ENCODE data around the gene MAGIX. TPM values are rescaled to one million over a fixed set of nuclear protein-coding genes. Genes with fewer than 3 reads are reported as not detected.

The MAGIX gene
- total RNA-seq, 1 donor from 2014 or later = 2.4 TPM

- no peaks in the 10 kb centered on the region for H3K9me3 ChIP-seq (replicated peaks)
- no peaks in the 10 kb centered on the region for H3K27me3 ChIP-seq (ENCODE audit: low read depth)
- intact Hi-C loops (cut with micrococcal nuclease) = no loop called here
- H3K4me1 ChIP-seq = peaks cover 8% of the 10 kb centered on the region
- H3K4me3 ChIP-seq = peak within 1 kb of the TSS; percentile 60
- peak; percentile 88 for DNase-seq
- H3K27ac ChIP-seq (replicated peaks) = peak within 1 kb of the TSS; percentile 81
- TF ChIP-seq CTCF (IDR thresholded peaks at IDR 0.05; ENCODE audit: borderline replicate concordance) = no peak
- no peaks in the 10 kb centered on the region for H3K36me3 ChIP-seq
Observed at GRCh38 chrX:49199906-49200771, 37.6 kb downstream of the MAGIX start, which contains the start of gene SYP. TSS of gene SYP (minus strand) at chrX:49200193. CDS start at chrX:49200186, 7 bp downstream.

GRCh38 chrX:49202022-49202421 lies 39.5 kb downstream of the MAGIX start:
- DNase-seq = no peak

GRCh38 chrX:49203536-49203935 lies 41.0 kb downstream of the MAGIX start:
- Histone ChIP-seq H3K27ac (replicated peaks) (no peak overlapping the region), H3K27me3 (ENCODE audit: low read depth) (no peaks in the 10 kb centered on the region), H3K36me3 (no peaks in the 10 kb centered on the region), H3K4me3 (no peak overlapping the region), H3K9me3 (replicated peaks) (no peaks in the 10 kb centered on the region), H3K4me1 (peaks cover 8% of the 10 kb centered on the region)
- no peak for TF ChIP-seq CTCF (IDR thresholded peaks at IDR 0.05; ENCODE audit: borderline replicate concordance)
- intact Hi-C loops (cut with micrococcal nuclease) = no loop called here
- DNase-seq = no peak

More at GRCh38 chrX:49202022-49202421, 39.5 kb downstream of the MAGIX start:
- Histone ChIP-seq H3K4me1 (peaks cover 8% of the 10 kb centered on the region), H3K9me3 (replicated peaks) (no peaks in the 10 kb centered on the region), H3K27me3 (ENCODE audit: low read depth) (no peaks in the 10 kb centered on the region), H3K4me3 (no peak overlapping the region), H3K27ac (replicated peaks) (no peak overlapping the region), H3K36me3 (no peaks in the 10 kb centered on the region)
- intact Hi-C loops (cut with micrococcal nuclease) = no loop called here
- no peak for TF ChIP-seq CTCF (IDR thresholded peaks at IDR 0.05; ENCODE audit: borderline replicate concordance)

- Histone ChIP-seq H3K9me3 (replicated peaks) (no peaks in the 10 kb centered on the region), H3K27ac (replicated peaks) (no peak overlapping the region), H3K4me3 (no peak overlapping the region), H3K4me1 (peaks cover 8% of the 10 kb centered on the region), H3K36me3 (no peaks in the 10 kb centered on the region), H3K27me3 (ENCODE audit: low read depth) (no peaks in the 10 kb centered on the region)
- intact Hi-C loops (cut with micrococcal nuclease) = no loop called here
- DNase-seq = no peak
- TF ChIP-seq CTCF (IDR thresholded peaks at IDR 0.05; ENCODE audit: borderline replicate concordance) = no peak
Observed at GRCh38 chrX:49204017-49204416, 41.5 kb downstream of the MAGIX start.

- Histone ChIP-seq H3K27me3 (ENCODE audit: low read depth) (no peaks in the 10 kb centered on the region), H3K4me1 (peaks cover 6% of the 10 kb centered on the region), H3K9me3 (replicated peaks) (no peaks in the 10 kb centered on the region), H3K4me3 (no peak overlapping the region), H3K36me3 (no peaks in the 10 kb centered on the region), H3K27ac (replicated peaks) (no peak overlapping the region)
- DNase-seq = no peak
- no peak for TF ChIP-seq CTCF (IDR thresholded peaks at IDR 0.05; ENCODE audit: borderline replicate concordance)
- intact Hi-C loops (cut with micrococcal nuclease) = no loop called here
Observed at GRCh38 chrX:49204709-49205108, 42.2 kb downstream of the MAGIX start.
